Middle frontal gyrus (tissue), 1 donor: ENCODE data around the gene PHIP.

Experiments used
- DNase-seq: peaks from one replicate; pipeline ENCODE4 v3.0.0-alpha.2; 2015; ENCODE audit warnings: low spot score; ENCODE audit errors: extremely low spot score

PHIP gene

DNA sequence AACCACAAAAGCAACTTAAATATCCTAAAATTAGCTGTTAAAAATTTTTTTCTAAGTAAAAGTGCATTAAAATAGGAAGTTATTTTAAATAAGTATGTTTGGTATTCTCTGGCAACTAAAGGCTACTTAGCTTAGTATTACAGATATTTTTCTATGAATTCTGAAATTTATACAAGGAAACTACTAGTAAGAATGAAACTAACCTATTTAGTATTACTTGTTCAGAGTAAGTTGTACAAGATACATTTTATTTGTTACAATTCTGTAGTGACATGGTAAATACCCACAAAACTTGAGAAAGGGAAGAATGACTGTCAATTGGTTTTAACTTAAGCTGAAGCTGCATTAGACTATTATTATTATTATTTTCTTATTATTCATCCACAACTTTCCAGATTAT lies 6.5 kb downstream of the PHIP start:
- DNase-seq: no peak

DNA sequence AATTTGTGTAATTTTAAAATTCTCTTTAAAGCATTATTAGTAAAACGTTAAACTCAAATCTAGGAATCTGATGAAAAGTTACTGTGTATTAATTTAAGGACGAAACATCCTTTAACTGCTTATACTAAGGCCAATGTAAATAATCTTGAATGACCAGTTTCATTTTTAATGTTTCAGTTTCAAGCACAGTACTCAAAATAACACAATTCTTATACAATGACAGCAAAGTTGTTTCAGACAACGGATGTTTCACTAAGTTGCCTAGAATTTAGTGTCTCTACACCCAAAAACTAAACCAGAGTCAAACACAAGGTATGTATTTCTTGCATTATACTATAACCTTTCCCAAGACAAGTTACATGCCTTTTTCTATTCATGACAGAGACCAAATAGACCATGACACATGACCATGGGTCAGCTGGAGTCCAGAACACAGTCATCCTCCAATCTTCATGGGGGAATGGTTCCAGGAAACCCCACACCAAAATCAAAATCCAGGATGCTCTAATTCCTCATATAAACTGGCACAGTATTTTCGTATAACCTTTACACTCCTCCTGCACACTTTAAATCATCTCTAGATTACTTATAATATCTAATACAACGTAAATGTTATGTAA lies 7.7 kb downstream of the PHIP start:
- DNase-seq: no peak

DNA sequence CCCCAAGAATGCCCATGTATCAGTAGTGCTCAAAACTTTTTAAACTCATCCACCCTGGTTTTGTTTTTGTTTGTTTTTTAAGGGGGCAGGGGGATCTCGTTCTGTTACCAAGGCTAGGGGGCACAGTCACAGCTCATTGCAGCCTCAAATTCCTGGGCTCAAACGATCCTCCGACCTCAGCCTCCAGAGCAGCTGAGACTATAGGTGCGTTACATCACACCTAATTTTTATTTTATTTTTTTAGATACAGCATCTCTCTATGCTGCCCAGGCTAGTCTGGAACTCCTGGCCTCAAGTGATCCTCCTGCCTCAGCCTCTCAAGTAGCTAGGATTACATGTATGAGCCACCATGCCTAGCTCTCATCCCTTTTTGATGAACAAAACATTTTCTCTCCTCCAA lies 11.2 kb downstream of the PHIP start:
- no peak for DNase-seq

DNA sequence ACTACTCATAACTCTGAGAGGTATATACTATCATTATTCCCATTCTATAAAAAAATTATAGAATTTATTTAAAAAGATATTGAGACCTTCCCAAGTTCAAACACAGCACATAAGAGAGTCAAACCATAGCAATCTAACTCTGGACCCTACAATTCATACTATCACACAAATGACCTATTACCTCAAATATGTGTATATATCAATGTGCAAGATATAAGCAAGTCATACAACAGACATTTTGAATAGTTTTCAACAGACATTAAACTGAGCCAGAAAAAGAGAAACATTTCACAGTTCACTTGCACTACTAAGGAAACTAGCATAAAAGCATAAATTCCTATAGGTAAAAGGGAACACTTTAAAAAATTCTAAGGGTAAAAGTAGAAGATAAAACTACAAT lies 11.7 kb downstream of the PHIP start:
- no peak for DNase-seq

DNA sequence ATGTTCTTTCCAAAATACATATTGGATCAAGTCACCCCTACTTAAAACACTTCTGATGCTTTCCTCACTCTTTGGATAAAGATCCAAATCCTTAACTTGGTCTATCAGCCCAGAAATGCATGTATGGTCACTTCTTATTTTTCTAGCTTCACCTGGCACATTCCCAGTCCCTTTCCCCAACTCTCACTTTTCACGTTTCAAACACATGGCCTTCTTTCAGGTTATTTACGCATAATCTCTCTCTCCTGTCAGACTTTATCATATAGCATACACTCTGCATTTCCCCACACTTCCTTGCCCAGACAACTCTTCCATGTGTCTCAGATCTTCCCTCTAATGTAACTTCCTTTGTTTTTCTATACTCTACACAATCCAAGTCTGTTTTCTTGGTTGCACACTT lies 12.8 kb downstream of the PHIP start:
- no peak for DNase-seq

DNA sequence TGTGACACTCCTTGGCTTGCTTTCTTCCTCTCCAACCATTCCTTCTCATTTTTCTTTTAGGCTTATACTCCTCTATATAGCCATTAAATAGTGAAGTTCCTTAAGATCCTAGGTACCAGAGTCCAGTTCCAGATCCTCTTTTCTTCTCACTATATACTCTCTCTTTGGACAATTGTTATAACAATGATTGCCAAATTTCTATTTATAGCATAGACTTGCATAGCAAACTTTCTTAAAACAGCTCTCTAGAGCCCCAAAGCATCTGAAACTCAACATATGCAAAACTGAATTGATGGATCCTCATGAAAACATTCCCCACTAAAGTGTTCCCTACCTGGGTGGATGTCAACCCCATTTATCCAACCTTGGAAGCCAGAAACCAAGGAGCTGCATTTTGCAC lies 13.4 kb downstream of the PHIP start:
- DNase-seq: no peak

DNA sequence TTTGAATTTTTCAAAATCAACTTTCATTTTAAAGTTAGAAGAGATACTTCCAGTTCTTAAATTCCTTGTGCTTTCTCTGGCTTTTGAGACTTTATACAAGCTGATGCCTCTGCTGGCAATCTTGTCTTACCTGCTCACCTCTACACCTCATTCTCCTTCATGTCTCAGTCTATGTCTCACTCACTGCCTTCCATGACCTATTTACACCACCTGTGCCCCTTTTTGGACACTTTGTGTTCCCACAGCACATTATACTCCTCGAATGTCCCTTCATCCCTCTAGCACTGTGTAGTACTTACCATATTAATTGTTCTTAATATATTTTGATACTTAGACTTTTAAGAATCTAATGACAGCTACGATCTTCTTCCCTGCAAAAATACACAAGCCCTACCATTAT lies 15.3 kb downstream of the PHIP start:
- no peak for DNase-seq

DNA sequence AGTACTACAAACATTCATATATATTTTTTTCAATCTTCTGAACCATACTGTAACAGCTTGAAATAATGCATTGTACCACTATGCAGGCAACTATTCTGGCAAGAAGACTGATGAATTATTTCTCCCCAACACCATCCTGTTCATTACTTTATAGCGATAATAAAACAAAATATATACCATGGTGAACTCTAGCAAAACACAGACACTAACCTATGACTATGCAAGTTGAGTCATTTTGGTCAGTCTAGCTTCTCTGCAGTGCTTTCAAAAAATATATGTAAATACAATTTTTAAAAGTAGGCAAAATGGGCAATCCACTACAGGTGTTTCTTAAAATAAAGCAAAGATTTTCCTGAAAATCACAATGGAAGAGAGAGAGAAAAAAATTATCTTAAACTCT lies 20.3 kb downstream of the PHIP start:
- DNase-seq: no peak

DNA sequence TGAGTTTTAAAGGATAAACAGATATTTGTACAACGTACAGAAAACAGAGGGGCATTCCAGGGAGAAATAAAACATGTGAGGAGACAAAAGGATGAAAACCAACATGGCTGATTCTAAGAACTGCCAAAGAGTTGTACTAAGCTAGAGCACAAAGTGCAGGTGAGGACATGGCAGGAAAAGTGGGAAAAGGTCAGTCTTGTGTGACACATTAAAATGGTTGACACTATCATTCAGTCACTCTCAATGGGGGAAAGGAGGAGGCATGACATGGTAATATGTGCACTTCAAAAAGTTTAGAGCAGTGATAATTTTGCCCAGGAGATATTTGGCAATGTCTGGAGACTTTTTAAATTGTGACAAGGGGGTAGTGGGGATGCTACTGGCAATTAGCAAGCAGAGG lies 21.8 kb downstream of the PHIP start:
- no peak for DNase-seq

DNA sequence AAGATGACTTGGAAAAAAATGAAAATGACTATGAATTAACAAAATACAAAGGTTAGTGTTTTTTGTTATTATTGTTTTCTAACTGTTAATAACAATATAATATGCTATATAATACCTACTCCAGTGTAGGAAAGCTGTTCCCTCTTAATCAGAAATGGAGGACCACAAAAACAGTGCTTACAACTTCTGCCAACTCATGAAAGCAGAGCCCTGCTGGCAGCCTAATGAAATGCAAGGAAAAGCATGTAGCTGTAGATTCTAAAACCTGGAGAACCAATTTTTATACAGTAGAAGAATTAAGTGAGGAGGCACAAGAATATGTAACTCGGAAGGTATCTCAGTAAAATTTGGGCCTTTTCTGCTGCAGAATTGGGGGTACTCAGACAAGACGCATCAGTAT lies 29.4 kb downstream of the PHIP start:
- no peak for DNase-seq

DNA sequence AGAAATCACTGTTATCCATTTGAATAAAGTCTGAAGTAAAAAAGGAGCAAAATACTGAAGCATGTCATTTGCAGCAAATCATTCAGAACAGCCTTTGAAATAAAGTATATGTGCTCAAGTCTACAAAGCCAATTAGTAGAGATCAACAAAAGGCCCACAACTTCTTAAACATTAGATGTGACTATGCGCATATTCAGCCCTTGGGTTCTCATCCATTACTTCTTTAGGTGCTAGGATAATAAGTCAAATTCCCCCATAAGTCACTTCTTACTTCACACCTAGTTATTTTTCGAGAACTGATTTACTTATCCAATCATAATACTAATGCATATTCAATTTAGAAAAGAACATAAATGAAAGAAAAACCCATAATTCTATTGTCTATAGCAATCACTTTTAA lies 31.0 kb downstream of the PHIP start:
- no peak for DNase-seq

DNA sequence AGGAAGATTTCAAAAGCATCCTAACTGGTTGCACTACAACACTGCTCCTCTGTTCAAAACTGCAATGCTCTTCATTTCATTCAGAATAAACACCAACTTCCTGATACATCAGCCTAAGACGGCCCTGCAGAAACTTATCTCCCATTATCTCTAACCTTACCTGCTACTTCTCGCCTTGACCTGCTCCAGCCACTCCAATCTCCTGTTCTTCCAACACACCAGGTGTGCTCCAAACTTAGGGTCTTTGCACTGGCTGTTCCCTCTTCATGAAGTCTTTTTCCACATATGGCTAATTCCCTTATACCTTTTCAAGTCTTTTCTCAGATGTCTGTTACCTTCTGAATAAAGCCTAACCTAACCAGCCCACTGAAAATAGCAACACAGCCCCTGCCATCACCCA lies 32.1 kb downstream of the PHIP start:
- DNase-seq: no peak

DNA sequence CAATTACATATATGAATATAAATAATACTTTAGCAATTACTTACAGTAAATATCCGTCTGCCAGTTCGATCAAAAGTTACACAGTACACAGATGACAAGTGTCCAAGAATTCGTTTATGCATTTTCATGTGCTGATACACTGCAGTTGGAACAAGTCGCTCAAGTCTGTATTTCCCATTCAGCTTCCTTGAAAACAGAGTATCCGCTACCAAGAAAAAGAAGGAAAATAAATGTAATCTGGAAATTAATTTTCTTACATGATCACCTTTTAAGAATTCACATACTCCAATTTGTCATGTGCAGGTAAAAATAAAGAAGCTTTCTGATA lies 35.3 kb downstream of the PHIP start:
- no peak for DNase-seq

DNA sequence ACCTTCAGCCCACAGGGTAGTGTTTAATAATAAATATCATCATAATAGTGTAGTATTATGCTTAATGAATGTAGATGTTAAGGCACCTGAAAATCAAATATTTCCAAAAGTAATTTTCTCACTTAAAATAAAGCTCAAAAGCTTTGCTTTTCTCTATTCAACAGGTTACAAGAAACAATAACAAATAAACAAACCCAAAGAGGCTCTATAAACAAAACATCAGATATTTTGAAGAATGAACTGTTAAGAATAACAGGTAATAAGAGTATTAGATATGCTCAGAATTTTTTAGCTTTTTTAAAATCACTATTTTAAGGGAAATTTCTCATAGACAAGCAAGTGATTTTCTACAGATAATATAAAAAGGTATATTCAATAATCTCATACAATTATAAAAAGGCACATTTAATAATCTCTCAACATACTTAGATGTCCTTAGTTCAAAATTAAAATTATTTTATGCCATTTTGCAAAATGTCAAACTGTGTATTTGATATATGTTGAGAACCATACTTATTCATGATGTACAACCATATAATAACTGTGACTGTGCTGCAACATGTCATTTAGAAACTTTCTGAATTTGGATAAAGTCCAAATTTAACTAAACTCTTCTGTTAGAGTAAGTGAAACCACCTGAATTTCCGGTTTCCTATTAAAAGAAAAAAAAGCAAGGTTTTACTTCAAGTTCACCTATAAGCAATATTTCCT lies 35.8 kb downstream of the PHIP start:
- no peak for DNase-seq

DNA sequence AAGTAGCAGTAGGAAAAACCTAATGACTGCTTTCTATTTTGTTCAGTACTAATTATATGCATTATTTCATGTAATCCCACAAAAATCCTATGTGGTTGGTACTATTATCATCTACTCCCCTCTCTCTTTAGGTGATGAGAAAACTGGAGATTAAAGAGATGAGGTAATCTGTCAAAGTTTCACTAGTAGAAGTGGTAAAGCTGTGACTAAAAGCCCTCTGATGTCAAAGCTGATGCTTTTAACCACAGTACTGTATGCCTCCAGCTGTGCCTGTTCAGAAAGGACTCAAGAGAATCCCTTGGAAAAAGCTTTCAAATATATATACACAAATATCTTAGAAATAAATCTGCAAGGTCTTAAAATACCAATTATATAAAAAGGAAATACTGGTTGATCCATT lies 38.0 kb downstream of the PHIP start:
- DNase-seq: no peak

DNA sequence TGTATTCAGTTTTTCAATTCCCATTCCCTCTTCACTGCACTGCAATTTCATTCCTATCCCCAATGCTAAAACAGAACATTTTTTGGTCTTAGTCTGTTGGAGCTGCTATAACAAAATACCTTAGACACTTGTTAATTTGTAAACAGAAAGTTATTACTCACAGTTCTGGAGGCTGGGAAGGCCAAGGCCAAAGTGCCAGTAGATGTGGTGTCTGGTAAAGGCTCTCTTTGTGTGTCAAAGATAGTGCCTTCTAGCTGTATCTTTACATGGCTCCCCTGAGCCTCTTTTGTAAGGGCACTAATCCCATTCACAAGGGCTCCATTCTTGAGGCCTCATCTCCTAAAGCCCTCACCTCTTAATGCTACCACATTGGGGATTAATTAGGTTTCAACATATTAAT lies 40.0 kb downstream of the PHIP start:
- DNase-seq: no peak

DNA sequence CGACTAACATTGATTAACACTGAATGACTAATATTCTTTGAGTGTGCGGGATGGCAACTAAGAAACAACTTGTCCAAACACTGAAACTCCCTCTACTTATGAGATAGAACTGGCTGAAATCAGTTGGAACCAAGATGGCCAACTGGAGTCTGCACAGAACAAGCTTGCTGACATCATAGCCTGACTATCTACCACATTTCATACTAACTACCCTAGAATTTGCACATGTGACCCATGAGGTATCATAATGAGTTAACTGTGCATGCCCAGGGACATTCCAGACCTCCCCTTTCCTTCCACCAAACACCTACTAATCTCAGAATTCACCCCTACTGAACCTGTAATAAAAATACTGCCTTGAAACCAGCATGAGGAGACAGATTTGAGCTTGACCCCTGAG lies 43.2 kb downstream of the PHIP start:
- DNase-seq: no peak

DNA sequence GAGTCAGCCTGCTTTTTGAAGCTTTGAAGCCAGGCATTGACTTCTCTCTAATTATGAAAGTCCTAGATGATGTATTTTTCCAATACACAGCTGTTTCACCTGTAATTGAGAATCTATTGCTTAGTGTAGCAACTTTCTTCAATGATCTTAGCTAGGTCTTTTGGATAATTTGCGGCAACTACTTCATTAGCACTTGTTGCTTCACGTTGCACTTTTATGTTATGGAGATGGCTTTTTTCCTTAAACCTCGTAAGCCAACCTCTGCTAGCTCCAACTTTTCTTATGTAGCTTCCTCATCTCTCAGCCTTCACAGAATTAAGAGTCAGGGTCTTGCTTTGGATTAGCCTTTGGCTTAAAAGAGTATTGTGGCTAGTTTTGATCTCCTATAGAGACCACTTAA lies 44.8 kb downstream of the PHIP start:
- no peak for DNase-seq

DNA sequence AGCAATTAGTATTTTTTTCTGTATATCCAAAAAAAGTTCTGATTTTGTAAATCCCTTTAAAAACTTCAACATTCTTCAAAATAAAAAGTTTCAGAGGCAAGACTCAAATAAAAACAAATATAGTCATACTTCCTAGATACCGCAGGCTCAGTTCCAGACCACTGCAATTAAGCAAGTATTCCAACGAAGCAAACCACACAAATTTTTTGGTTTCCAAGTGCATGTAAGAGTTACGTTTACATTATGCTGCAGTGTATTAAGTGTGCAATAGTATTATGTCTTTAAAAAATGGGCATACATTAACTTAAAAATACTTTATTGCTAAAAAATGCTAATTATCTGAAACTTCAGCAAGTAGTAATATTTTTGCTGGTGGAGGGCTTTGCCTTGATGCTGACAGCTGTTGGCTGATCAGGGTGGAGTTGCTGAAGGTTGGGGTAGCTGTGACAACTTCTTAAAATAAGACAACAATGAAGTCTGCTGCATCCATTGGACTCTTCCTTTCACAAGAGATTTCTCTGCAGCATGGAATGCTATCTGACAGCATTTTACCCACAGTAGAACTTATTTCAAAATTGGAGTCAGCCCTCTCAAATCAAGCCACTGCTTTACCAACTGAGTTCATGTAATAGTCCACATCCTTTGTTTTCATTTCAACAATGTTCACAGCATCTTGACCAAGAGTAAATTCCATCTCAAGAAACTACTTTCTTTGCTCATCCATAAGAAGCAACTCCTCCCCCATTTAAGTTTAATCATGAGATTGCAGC lies 46.0 kb downstream of the PHIP start:
- no peak for DNase-seq

DNA sequence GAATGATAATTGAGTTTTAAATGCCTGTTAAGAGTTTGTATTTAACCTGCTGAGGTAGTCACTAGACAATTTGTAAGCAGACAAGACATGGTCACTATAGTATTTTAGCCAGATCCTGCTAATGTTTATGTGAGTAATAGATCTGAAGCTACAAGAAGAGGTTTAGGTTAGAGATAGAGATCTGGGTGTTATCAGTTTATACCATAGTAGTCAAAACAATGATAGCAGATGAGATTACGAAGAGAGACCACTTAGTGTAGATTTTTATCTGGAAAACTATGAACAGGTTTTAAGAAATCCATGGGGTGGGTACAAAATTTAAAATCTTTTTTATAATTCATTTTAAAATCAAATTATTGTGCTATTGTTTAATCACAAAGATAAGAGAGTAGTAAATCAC lies 47.5 kb downstream of the PHIP start:
- no peak for DNase-seq

DNA sequence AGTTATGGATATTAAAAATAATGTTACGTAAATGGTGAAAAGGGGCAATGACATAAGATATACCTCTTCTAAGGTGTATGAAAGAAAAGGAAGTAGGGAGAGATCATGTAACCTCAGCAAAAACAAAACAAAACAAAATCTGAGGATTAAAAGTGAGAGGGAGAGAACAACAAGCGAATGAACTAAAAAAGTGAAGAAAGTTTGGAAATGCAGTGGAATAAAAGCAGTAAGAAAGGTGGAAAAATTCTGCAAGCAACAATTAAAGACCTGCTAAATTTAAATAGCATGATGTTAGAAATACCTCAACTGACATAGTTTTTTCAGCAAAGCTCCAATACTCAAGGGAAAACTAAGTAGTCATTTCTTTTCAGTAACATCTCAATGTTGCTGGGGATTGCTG lies 48.0 kb downstream of the PHIP start:
- no peak for DNase-seq

DNA sequence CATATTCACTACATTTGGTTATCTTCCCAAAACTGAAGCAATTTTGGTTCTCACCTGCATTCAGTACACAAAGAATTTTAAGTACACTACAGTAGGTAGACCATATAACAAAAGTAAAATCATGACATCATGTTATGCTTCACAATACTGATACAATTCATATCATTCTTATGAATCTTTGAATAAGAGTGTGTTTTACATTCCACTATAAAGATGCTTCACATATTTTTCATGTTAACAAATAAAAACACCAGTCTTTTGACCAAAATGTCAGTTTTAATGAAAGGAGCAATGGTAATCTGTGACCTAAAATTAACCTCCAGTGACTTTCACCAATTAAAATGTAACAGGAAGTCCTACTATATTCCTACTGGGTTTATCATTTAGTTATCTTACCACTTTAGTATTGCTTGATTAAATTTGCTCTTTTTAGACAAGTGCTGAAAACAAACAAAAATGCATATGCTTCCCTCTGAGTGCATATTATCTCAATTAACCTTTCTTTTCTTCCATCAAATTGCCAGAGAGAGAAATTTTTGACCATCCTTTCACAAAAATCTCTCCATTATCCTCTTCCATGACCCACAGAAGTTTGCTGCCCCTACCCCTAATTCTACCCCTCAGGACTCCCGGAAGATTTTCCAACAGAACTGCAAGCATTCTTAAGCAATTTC lies 49.3 kb downstream of the PHIP start:
- no peak for DNase-seq
